ENCODE data around the gene SLC41A2.

SLC41A2 gene

GRCh38 chr12:104958805-104959334 lies 780 bp upstream of the SLC41A2 start:
- peak overlapping the region; percentile 60 to 87 for H3K4me3 ChIP-seq (ENCODE audit: low read length in 2 of 2)
- H2BK12ac ChIP-seq (ENCODE audit: low read length), result no peak overlapping the region
- H2AFZ ChIP-seq (ENCODE audit: low read length), result peak overlapping the region; percentile 100
- peaks cover 2 to 4% of the 10 kb centered on the region in 2 donors for H3K4me1 ChIP-seq (ENCODE audit: control insufficient read depth in 2 of 2, insufficient read depth in 1 of 2, low read depth in 1 of 2, low read length in 2 of 2)
- H3K36me3 ChIP-seq (replicated peaks in 1 of 2; ENCODE audit: control insufficient read depth in 2 of 2, insufficient read depth in 2 of 2, low read length in 2 of 2), result no peaks in the 10 kb centered on the region
- H3K27ac ChIP-seq (replicated peaks; ENCODE audit: low read length), result no peak overlapping the region
- no peaks in the 10 kb centered on the region for H3K9me3 ChIP-seq (replicated peaks in 1 of 2; ENCODE audit: control insufficient read depth in 2 of 2, insufficient read depth in 1 of 2, low read depth in 1 of 2, low read length in 2 of 2)
- no peak overlapping the region for H3K14ac ChIP-seq (ENCODE audit: low read length)
- no peak overlapping the region for H2BK15ac ChIP-seq (ENCODE audit: low read length)
- no peak overlapping the region for H2AK5ac ChIP-seq (ENCODE audit: low read depth, low read length)
- H3K18ac ChIP-seq (ENCODE audit: low read length), result peak overlapping the region; percentile 93
- no peak overlapping the region for H3K4ac ChIP-seq (ENCODE audit: low read length)
- no peak overlapping the region for H3K9ac ChIP-seq (ENCODE audit: low read depth, low read length, poor library complexity)
- H4K91ac ChIP-seq (ENCODE audit: low read depth, low read length, poor library complexity), result no peak overlapping the region
- no peak overlapping the region for H4K8ac ChIP-seq (ENCODE audit: low read depth, low read length)
- DNase-seq (ENCODE audit: low spot score), result no peak
- H3K4me2 ChIP-seq (ENCODE audit: insufficient read depth, low read length, poor library complexity, severe bottlenecking), result peak overlapping the region; percentile 87
- no peak overlapping the region for H2BK5ac ChIP-seq (ENCODE audit: low read length)
- no peak overlapping the region for H2BK120ac ChIP-seq (ENCODE audit: low read depth, low read length)
- no peak overlapping the region for H3K23ac ChIP-seq (ENCODE audit: low read depth, low read length, poor library complexity)
- H3K27me3 ChIP-seq (ENCODE audit: control insufficient read depth in 3 of 3, insufficient read depth in 3 of 3, low read depth in 1 of 3, low read length in 3 of 3), result peaks cover 0 to 56% (median 23%) of the 10 kb centered on the region in 3 experiments
- no CpG with 5 or more reads among the region's 14 CpGs for WGBS, 2 donors (ENCODE audit: extremely low coverage in 2 of 2, insufficient read length in 2 of 2, insufficient replicate concordance in 1 of 2)
- H3K79me1 ChIP-seq (ENCODE audit: low read depth, low read length), result no peaks in the 10 kb centered on the region

- no peak overlapping the region for H3K23ac ChIP-seq (ENCODE audit: low read depth, low read length, poor library complexity)
- no peak overlapping the region for H2AK5ac ChIP-seq (ENCODE audit: low read depth, low read length)
- H4K91ac ChIP-seq (ENCODE audit: low read depth, low read length, poor library complexity), result no peak overlapping the region
- no peaks in the 10 kb centered on the region for H3K36me3 ChIP-seq (replicated peaks in 1 of 2; ENCODE audit: control insufficient read depth in 2 of 2, insufficient read depth in 2 of 2, low read length in 2 of 2)
- H3K4me1 ChIP-seq (ENCODE audit: control insufficient read depth in 2 of 2, insufficient read depth in 1 of 2, low read depth in 1 of 2, low read length in 2 of 2), result peaks cover 0 to 2% of the 10 kb centered on the region in 2 donors
- WGBS, 2 donors (ENCODE audit: extremely low coverage in 2 of 2, insufficient read length in 2 of 2, insufficient replicate concordance in 1 of 2), result no CpG with 5 or more reads among the region's 31 CpGs
- peak overlapping the region; percentile 100 for H2AFZ ChIP-seq (ENCODE audit: low read length)
- H3K4me3 ChIP-seq (ENCODE audit: low read length in 2 of 2), result peak overlapping the region; percentile 60 to 91
- H3K9ac ChIP-seq (ENCODE audit: low read depth, low read length, poor library complexity), result peak overlapping the region; percentile 81
- no peaks in the 10 kb centered on the region for H3K9me3 ChIP-seq (replicated peaks in 1 of 2; ENCODE audit: control insufficient read depth in 2 of 2, insufficient read depth in 1 of 2, low read depth in 1 of 2, low read length in 2 of 2)
- peaks cover 0 to 68% (median 23%) of the 10 kb centered on the region in 3 experiments for H3K27me3 ChIP-seq (ENCODE audit: control insufficient read depth in 3 of 3, insufficient read depth in 3 of 3, low read depth in 1 of 3, low read length in 3 of 3)
- H3K27ac ChIP-seq (replicated peaks; ENCODE audit: low read length), result no peak overlapping the region
- H2BK5ac ChIP-seq (ENCODE audit: low read length), result no peak overlapping the region
- H2BK15ac ChIP-seq (ENCODE audit: low read length), result peak overlapping the region; percentile 58
- H4K8ac ChIP-seq (ENCODE audit: low read depth, low read length), result no peak overlapping the region
- peak overlapping the region; percentile 48 for H3K18ac ChIP-seq (ENCODE audit: low read length)
- DNase-seq (ENCODE audit: low spot score), result no peak
- peak overlapping the region; percentile 87 for H3K4me2 ChIP-seq (ENCODE audit: insufficient read depth, low read length, poor library complexity, severe bottlenecking)
- H2BK12ac ChIP-seq (ENCODE audit: low read length), result no peak overlapping the region
- H3K4ac ChIP-seq (ENCODE audit: low read length), result no peak overlapping the region
- no peaks in the 10 kb centered on the region for H3K79me1 ChIP-seq (ENCODE audit: low read depth, low read length)
- no peak overlapping the region for H2BK120ac ChIP-seq (ENCODE audit: low read depth, low read length)
- H3K14ac ChIP-seq (ENCODE audit: low read length), result no peak overlapping the region
These were observed 430 bp downstream of the SLC41A2 start for GRCh38 chr12:104957719-104958000.

- H2BK15ac ChIP-seq (ENCODE audit: low read length), result no peak overlapping the region
- H2AK5ac ChIP-seq (ENCODE audit: low read depth, low read length), result no peak overlapping the region
- H3K9me3 ChIP-seq (replicated peaks in 1 of 2; ENCODE audit: control insufficient read depth in 2 of 2, insufficient read depth in 1 of 2, low read depth in 1 of 2, low read length in 2 of 2), result no peaks in the 10 kb centered on the region
- no peak overlapping the region for H2BK120ac ChIP-seq (ENCODE audit: low read depth, low read length)
- no peak overlapping the region for H3K23ac ChIP-seq (ENCODE audit: low read depth, low read length, poor library complexity)
- H3K4me1 ChIP-seq (ENCODE audit: control insufficient read depth in 2 of 2, insufficient read depth in 1 of 2, low read depth in 1 of 2, low read length in 2 of 2), result peaks cover 0 to 2% of the 10 kb centered on the region in 2 donors
- H3K4me3 ChIP-seq (ENCODE audit: low read length in 2 of 2), result peak overlapping the region; percentile 60 to 91
- no peak for DNase-seq (ENCODE audit: low spot score)
- no peak overlapping the region for H4K8ac ChIP-seq (ENCODE audit: low read depth, low read length)
- peak overlapping the region; percentile 81 for H3K9ac ChIP-seq (ENCODE audit: low read depth, low read length, poor library complexity)
- H3K79me1 ChIP-seq (ENCODE audit: low read depth, low read length), result no peaks in the 10 kb centered on the region
- no peaks in the 10 kb centered on the region for H3K36me3 ChIP-seq (replicated peaks in 1 of 2; ENCODE audit: control insufficient read depth in 2 of 2, insufficient read depth in 2 of 2, low read length in 2 of 2)
- WGBS, 2 donors (ENCODE audit: extremely low coverage in 2 of 2, insufficient read length in 2 of 2, insufficient replicate concordance in 1 of 2), result no CpG with 5 or more reads among the region's 13 CpGs
- H2BK5ac ChIP-seq (ENCODE audit: low read length), result no peak overlapping the region
- H2BK12ac ChIP-seq (ENCODE audit: low read length), result no peak overlapping the region
- H3K27me3 ChIP-seq (ENCODE audit: control insufficient read depth in 3 of 3, insufficient read depth in 3 of 3, low read depth in 1 of 3, low read length in 3 of 3), result peaks cover 0 to 73% (median 23%) of the 10 kb centered on the region in 3 experiments
- peak overlapping the region; percentile 100 for H2AFZ ChIP-seq (ENCODE audit: low read length)
- H3K27ac ChIP-seq (replicated peaks; ENCODE audit: low read length), result no peak overlapping the region
- peak overlapping the region; percentile 87 for H3K4me2 ChIP-seq (ENCODE audit: insufficient read depth, low read length, poor library complexity, severe bottlenecking)
- no peak overlapping the region for H3K4ac ChIP-seq (ENCODE audit: low read length)
- H3K18ac ChIP-seq (ENCODE audit: low read length), result no peak overlapping the region
- no peak overlapping the region for H4K91ac ChIP-seq (ENCODE audit: low read depth, low read length, poor library complexity)
- H3K14ac ChIP-seq (ENCODE audit: low read length), result no peak overlapping the region
These were observed 996 bp downstream of the SLC41A2 start for GRCh38 chr12:104956870-104957718.

GRCh38 chr12:104955703-104956102 lies 2.4 kb downstream of the SLC41A2 start:
- Histone ChIP-seq H2AK5ac (ENCODE audit: low read depth, low read length) (no peak overlapping the region), H2BK120ac (ENCODE audit: low read depth, low read length) (no peak overlapping the region), H3K4me3 (ENCODE audit: low read length in 2 of 2) (no peak overlapping the region), H2BK12ac (ENCODE audit: low read length) (no peak overlapping the region), H3K27me3 (ENCODE audit: control insufficient read depth in 3 of 3, insufficient read depth in 3 of 3, low read depth in 1 of 3, low read length in 3 of 3) (peaks cover 0 to 81% (median 23%) of the 10 kb centered on the region in 3 experiments), H3K23ac (ENCODE audit: low read depth, low read length, poor library complexity) (no peak overlapping the region), H3K4ac (ENCODE audit: low read length) (no peak overlapping the region), H2AFZ (ENCODE audit: low read length) (no peak overlapping the region), H3K18ac (ENCODE audit: low read length) (no peak overlapping the region), H3K14ac (ENCODE audit: low read length) (no peak overlapping the region), H3K4me2 (ENCODE audit: insufficient read depth, low read length, poor library complexity, severe bottlenecking) (no peak overlapping the region), H4K8ac (ENCODE audit: low read depth, low read length) (no peak overlapping the region), H3K27ac (replicated peaks; ENCODE audit: low read length) (no peak overlapping the region), H2BK15ac (ENCODE audit: low read length) (no peak overlapping the region), H3K36me3 (replicated peaks in 1 of 2; ENCODE audit: control insufficient read depth in 2 of 2, insufficient read depth in 2 of 2, low read length in 2 of 2) (no peaks in the 10 kb centered on the region), H3K79me1 (ENCODE audit: low read depth, low read length) (no peaks in the 10 kb centered on the region), H3K9me3 (replicated peaks in 1 of 2; ENCODE audit: control insufficient read depth in 2 of 2, insufficient read depth in 1 of 2, low read depth in 1 of 2, low read length in 2 of 2) (no peaks in the 10 kb centered on the region), H2BK5ac (ENCODE audit: low read length) (no peak overlapping the region), H3K4me1 (ENCODE audit: control insufficient read depth in 2 of 2, insufficient read depth in 1 of 2, low read depth in 1 of 2, low read length in 2 of 2) (peaks cover 0 to 2% of the 10 kb centered on the region in 2 donors), H4K91ac (ENCODE audit: low read depth, low read length, poor library complexity) (no peak overlapping the region), H3K9ac (ENCODE audit: low read depth, low read length, poor library complexity) (no peak overlapping the region)
- no CpG with 5 or more reads among the region's 2 CpGs for WGBS, 2 donors (ENCODE audit: extremely low coverage in 2 of 2, insufficient read length in 2 of 2, insufficient replicate concordance in 1 of 2)
- DNase-seq (ENCODE audit: low spot score), result no peak

Data from neuronal stem cell (in vitro differentiated cells).